HG02973 (cell line): ENCODE measurements around the gene SIL1.
"Not testable (repeated sequence)": the region's sequence is repeated elsewhere in the genome, so short reads cannot be mapped to it uniquely, and the experiment has no call there.

Experiments used
- ATAC-seq: cut with Tn5 transposase; IDR thresholded peaks from one replicate; pipeline ENCODE4 v1.9.1; 2021; ENCODE audit warnings: moderate library complexity; ENCODE audit not compliant: unreplicated experiment

SIL1 gene

DNA sequence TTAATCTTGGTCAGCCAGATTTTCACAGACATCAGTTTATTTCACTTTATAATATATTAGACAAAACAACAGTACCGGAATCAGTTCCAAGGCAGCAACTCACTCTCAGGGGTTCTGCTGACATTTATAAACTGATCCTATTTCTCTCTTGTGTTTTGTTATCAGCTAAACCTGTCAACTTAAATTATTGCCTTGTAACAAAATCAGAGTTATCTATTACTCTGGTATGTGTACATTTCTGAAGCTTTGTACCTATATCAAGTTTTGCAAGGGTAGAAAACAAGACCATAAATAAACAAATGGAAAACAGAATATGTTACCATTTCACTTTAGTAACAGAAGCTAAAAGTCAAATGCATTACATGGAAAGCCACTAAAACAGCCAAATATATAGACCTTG lies 122.1 kb downstream of the SIL1 start:
- ATAC-seq, result no peak

DNA sequence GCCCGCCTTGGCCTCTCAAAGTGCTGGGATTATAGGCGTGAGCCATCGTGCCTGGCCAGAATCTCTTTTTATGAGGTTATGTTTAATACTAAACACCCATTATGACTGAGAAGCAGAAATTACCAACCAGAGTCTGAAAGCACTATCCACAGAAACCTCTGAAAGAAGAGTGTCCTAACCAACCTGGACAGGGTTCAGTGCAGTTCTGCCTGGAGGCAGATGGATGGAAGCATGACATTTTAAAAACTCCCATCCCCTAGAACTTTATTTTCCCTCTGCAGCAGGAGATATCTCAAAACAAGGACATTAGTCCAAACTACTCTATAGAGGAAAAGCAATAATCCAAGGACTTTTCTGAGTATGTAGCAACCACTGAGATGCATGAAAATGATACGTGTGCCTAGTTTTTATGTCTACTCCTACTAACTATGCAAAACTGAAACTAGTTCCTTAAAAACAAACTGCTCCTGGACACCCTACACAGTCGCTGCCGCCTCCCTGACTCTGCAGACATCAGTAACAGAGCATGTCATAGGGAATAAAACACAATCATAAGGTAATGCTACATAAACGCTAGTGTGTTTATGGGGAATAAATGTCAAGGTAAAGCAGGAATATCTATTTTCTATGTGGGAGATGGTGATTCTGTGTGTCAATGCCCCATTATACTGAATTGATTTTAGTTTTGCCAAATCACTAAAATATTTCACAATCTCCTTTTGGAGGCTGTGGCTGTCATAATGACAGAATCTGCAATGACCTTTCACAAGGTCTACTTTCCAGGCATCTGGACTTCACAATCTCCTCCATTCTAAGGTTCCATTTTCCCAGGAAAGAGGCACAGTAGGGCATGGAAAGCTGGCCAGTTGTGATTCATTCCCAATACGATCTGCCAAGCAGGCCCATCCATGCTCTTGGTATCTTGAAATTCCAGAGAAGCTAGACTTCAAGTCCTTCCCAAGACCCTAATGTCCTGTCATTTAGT lies 122.8 kb downstream of the SIL1 start:
- ATAC-seq, result no peak

DNA sequence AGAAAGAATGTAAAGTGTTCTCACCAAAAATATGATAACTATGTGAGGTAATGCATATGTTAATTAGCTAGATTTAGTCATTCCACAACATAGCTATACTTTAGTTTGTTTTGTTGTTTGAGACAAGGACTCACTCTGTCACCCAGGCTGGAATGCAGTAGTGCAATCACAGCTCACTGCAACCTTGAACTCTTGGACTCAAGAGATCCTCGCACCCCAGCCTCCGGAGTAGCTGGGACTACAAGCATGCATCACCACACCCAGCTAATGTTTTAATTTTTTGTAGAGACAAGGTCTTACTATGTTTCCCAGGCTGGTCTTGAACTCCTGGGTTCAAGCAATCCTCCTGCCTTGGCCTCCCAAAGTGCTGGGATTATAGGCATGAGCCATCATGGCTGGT lies 124.2 kb downstream of the SIL1 start:
- ATAC-seq, result not testable (repeated sequence)

GRCh38 chr5:139068494-139069151 lies 129.5 kb downstream of the SIL1 start:
- ATAC-seq, result no peak

GRCh38 chr5:139068060-139068459 lies 130.1 kb downstream of the SIL1 start:
- no peak for ATAC-seq

- no peak for ATAC-seq
Measured at GRCh38 chr5:139065306-139065705, 132.9 kb downstream of the SIL1 start.

DNA sequence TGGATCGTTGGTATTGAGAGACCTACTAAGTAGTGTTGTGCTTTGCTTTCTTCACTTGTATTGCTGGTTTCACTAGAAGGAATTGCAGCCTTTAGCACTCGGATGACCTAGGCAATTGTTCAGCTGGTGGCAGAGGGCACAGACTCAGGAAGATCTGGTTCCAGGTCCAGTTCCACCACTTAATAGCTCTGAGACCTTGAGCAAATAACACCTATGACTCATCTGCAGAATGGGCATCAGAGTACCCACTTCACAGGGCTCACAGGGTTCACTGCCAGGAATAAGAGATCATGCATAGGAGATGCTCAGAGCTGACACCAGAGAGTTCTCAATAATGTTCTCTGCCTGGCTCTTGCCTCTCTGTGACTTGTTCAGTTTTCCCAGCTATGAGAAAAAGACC lies 133.6 kb downstream of the SIL1 start:
- ATAC-seq, result no peak

GRCh38 chr5:139063664-139064054 lies 134.5 kb downstream of the SIL1 start:
- no peak for ATAC-seq

GRCh38 chr5:139062910-139063663 lies 135.1 kb downstream of the SIL1 start:
- ATAC-seq, result no peak

GRCh38 chr5:139061856-139062255 lies 136.3 kb downstream of the SIL1 start:
- ATAC-seq, result no peak

DNA sequence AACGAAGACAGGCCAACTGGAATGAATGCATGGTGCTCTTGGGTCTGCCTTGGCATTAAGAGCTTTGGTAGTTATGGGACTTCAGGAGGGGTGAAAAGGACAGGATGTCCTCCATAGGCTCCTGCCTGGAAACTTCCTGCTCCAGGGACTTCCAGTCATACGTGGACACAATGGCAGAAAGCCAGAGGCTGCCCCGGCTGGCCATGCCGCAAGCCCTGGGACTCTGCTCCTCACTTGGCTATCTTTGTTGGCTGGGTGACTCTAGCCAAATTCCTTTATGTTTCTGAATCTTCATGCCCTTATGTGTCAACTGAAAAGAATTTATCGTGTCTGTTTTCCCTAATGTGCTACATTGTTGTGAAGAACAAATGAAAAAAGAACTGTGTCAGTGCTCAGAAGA lies 136.9 kb downstream of the SIL1 start:
- ATAC-seq, result no peak

DNA sequence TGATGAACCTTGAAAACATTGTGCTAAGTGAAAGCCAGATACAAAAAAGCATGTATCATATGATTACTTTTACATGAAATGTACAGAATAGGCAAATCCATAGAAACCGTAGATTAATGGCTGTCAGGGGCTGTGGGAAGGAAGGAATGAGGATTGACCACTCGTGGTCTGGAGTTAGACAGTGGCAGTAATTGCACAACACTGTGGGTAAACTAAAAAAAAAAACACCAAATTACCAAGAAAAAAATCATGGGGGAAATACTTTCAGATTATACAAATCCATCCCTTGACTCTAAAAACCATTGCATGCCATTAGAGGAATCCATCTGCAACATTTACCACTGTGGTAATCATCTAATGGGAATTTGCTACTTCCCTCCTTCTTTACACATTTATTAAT lies 140.0 kb downstream of the SIL1 start:
- ATAC-seq, result no peak

- ATAC-seq, result not testable (repeated sequence)
Measured at GRCh38 chr5:139057045-139057939, 140.9 kb downstream of the SIL1 start.

DNA sequence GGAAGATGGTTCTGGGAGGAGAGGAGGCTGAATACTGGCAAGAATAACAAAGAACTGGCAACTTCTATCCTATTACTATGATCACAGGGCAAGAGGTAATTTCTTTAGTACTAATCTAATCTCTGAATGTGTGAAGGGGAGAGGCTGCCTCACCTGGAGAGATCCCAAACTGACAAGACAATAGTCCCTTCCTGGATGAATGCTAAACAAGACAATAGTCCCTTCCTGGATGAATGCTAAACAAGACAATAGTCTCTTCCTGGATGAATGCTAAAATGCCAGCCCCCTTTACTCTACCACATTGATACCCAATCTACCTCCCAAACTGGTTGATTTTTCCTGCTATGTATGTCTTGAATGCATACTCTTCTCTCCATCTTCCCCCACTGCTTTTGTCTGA lies 145.2 kb downstream of the SIL1 start:
- ATAC-seq, result no peak

DNA sequence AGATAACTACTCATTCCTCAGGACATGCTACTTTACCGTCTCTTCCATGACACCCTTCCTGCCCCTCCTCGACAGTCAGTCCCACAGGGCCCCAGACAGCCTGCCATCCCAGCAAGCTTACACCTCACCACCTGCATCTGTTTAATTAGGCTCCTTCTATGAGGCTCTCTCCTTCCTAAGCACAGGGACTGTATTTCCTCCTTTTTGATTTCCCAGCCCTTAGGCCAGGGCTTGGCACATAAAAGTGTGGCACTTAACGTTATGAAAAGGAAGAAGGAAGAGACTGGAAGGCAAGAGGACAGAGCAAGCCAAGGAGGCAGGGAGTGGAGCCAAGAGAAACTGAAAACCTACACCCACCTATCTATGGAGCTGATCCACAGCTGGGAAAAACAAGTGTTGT lies 146.8 kb downstream of the SIL1 start:
- no peak for ATAC-seq

GRCh38 chr5:139050432-139050831 lies 147.7 kb downstream of the SIL1 start:
- no peak for ATAC-seq

DNA sequence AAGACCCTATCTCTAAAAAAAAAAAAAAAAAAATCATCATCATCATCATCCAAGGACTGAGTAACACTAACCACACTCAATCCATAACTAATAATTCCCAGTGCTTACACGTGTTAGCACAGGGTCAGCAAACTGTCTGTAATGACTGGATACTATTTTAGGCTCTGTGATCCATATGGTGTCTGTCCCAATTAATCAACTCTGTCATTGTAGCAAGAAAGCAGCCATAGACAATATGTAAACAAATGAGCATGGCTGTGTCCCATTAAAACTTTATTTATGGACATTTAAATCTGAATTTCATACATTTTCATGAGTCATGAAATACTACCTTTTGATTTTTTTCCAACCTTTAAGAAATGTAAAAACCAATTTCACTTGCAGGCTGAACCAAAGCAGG lies 148.4 kb downstream of the SIL1 start:
- no peak for ATAC-seq

DNA sequence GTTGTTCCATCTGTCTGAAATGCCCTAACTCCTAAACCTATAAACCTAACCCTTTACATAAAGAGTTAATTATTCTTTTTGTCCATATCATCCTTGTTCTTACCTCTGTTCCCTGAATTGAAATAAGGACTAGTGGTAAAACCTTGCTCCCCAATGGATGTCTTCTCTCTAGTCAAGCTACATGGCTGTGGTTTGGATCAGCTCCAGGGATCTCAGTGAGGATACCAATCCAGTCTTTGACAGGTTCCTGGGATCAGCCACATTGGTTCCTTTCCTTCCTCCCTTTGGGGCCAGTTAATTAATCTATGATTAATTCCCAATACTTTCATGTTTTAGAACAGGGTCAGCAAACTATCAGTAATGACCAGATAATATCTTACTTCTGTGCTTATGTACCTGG lies 151.6 kb downstream of the SIL1 start:
- no peak for ATAC-seq

DNA sequence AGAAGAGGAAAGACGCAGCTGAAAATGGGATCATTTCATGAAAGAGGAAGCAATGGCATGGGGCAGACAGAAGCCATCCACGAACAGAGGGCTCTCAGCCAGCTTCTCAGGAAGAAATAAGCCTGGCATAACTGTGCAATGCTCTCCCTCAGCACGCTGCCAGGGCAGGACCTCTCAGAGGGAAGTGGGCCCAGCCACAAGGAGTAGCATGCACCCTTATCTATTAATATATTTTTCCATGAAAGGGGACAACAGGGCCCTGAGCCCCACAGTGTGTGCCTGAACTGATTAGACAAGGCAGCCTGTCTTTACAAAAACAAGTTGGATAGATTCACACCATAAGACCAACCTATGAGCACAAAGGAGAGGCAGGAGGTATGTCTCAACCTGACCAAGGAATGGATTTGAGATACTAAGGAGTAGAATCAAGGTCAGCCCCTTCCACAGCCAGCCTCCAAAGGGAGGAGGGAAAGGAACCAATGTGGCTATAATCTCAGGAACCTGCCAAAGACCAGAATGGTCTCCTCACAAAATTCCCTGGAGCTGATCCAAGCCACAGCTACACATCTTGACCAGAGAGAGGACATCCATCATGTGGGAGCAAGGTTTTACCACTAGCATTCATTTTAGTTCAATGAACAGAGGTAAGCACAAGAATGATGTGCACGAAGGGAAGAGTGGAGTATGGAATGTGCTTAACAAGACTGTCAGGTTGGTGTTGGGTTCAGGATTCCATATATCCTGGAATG lies 154.8 kb downstream of the SIL1 start:
- no peak for ATAC-seq

GRCh38 chr5:139040081-139040480 lies 158.1 kb downstream of the SIL1 start:
- no peak for ATAC-seq
